ENCODE results near the gene AGTRAP. TPM values are rescaled to one million over a fixed set of nuclear protein-coding genes. Genes with fewer than 3 reads are reported as not detected.

AGTRAP gene
- total RNA-seq, 1 experiment from 2014 or later: 29.1 TPM

- DNase-seq (ENCODE audit: extremely low read depth, low read depth): no peak
Observed at GRCh38 chr1:11794446-11795237, 58.7 kb downstream of the AGTRAP start.

- no peak for DNase-seq (ENCODE audit: extremely low read depth, low read depth)
Observed at GRCh38 chr1:11795238-11795890, 59.4 kb downstream of the AGTRAP start.

GRCh38 chr1:11796036-11796828 lies 60.3 kb downstream of the AGTRAP start:
- no peak for DNase-seq (ENCODE audit: extremely low read depth, low read depth)

GRCh38 chr1:11797525-11798216 lies 61.7 kb downstream of the AGTRAP start:
- no peak for DNase-seq (ENCODE audit: extremely low read depth, low read depth)

- no peak for DNase-seq (ENCODE audit: extremely low read depth, low read depth)
Observed at GRCh38 chr1:11799099-11799498, 63.2 kb downstream of the AGTRAP start.

GRCh38 chr1:11799896-11800295 lies 64.0 kb downstream of the AGTRAP start:
- no peak for DNase-seq (ENCODE audit: extremely low read depth, low read depth)

- no peak for DNase-seq (ENCODE audit: extremely low read depth, low read depth)
Observed at GRCh38 chr1:11800391-11800755, 64.4 kb downstream of the AGTRAP start.

Other genes starting within 250 kb of the AGTRAP start
- gene FBXO2, start 81.7 kb upstream of the AGTRAP start, total RNA-seq (2014; rRNA removed; shearing (Covaris generic)): 0.35 and 0.50 TPM in 2 replicates
- gene FBXO44, start 81.3 kb upstream of the AGTRAP start, total RNA-seq (2014; rRNA removed; shearing (Covaris generic)): 8.2 and 9.1 TPM in 2 replicates
- 6.8 and 10.4 TPM in 2 replicates for gene FBXO6, start 71.9 kb upstream of the AGTRAP start, total RNA-seq (2014; rRNA removed; shearing (Covaris generic))
- 49.5 and 51.2 TPM in 2 replicates for gene MAD2L2, start 55.0 kb upstream of the AGTRAP start, total RNA-seq (2014; rRNA removed; shearing (Covaris generic))
- gene DRAXIN, start 44.4 kb upstream of the AGTRAP start, total RNA-seq (2014; rRNA removed; shearing (Covaris generic)): 0.02 and 0.03 TPM in 2 replicates
- gene C1orf167, start 26.1 kb downstream of the AGTRAP start, total RNA-seq (2014; rRNA removed; shearing (Covaris generic)): 0.14 TPM in 1 of 2 replicates, not detected in the other
- gene MTHFR, start 69.8 kb downstream of the AGTRAP start, total RNA-seq (2014; rRNA removed; shearing (Covaris generic)): 5.2 and 6.0 TPM in 2 replicates
- gene CLCN6, start 70.1 kb downstream of the AGTRAP start, total RNA-seq (2014; rRNA removed; shearing (Covaris generic)): 4.0 and 6.5 TPM in 2 replicates
- gene NPPA, start 111.6 kb downstream of the AGTRAP start, total RNA-seq (2014; rRNA removed; shearing (Covaris generic)): not detected in 2 replicates
- gene NPPB, start 122.8 kb downstream of the AGTRAP start, total RNA-seq (2014; rRNA removed; shearing (Covaris generic)): not detected in 2 replicates
- gene KIAA2013, start 190.3 kb downstream of the AGTRAP start, total RNA-seq (2014; rRNA removed; shearing (Covaris generic)): 33.8 and 40.3 TPM in 2 replicates
- 69.1 and 70.0 TPM in 2 replicates for gene PLOD1, start 198.6 kb downstream of the AGTRAP start, total RNA-seq (2014; rRNA removed; shearing (Covaris generic))
- 29.8 and 32.0 TPM in 2 replicates for gene MFN2, start 244.3 kb downstream of the AGTRAP start, total RNA-seq (2014; rRNA removed; shearing (Covaris generic))